PC-9 (cell line): Measurements from ENCODE around the gene ZC3H15. TPM values are rescaled to one million over a fixed set of nuclear protein-coding genes. Genes with fewer than 3 reads are reported as not detected.

ENCODE experiments used
- BruUV-seq: library from RNA; stranded (reverse); fragments of 400-500 nt; replicated peaks from 2 replicates; lab custom pipeline; 2021; lab: Mats Ljungman, UMichigan
- CTCF ChIA-PET: fragments of 300-600 bp; sonication (Branson Sonifier 250); formaldehyde crosslinking; loops from one replicate; lab custom pipeline; 2022; ENCODE audit warnings: antibody characterized with exemption; lab: Charles Lee
- POLR2A ChIA-PET: fragments of 300-600 bp; sonication (Branson Sonifier 250); formaldehyde crosslinking; loops from one replicate; lab custom pipeline; 2022; ENCODE audit warnings: antibody characterized with exemption; ENCODE audit not compliant: unreplicated experiment; lab: Charles Lee
- DNase-seq, 2 experiments: peaks; one replicate each; pipeline versions ENCODE4 v3.0.0 to v3.0.0-alpha.2; 2015 to 2022; ENCODE audit warnings: mixed read lengths in 1 of 2
- H2AFZ ChIP-seq: fragments of 200-600 bp; sonication (generic); 2 replicates; pipeline ENCODE4 v1.8.1; 2017; ENCODE audit warnings: antibody characterized with exemption
- H3F3A ChIP-seq: fragments of 200-600 bp; sonication (generic); 2 replicates; pipeline ENCODE4 v1.8.1; 2017; ENCODE audit warnings: antibody characterized with exemption, mild to moderate bottlenecking, low read depth; ENCODE audit not compliant: insufficient read depth
- H3K27ac ChIP-seq: fragments of 200-600 bp; sonication (generic); 2 replicates; pipeline ENCODE4 v1.6.1; 2016; ENCODE audit warnings: mixed run types
- H3K27me3 ChIP-seq: fragments of 200-600 bp; sonication (generic); 2 replicates; pipeline ENCODE4 v1.6.1; 2016; ENCODE audit warnings: low read depth, mixed run types; ENCODE audit not compliant: insufficient read depth
- H3K36me3 ChIP-seq: fragments of 200-600 bp; sonication (generic); 2 replicates; pipeline ENCODE4 v1.6.1; 2016; ENCODE audit warnings: low read depth, mixed run types
- H3K4me1 ChIP-seq: fragments of 200-600 bp; sonication (generic); replicated peaks from 2 replicates; pipeline ENCODE4 v1.6.1; 2016; ENCODE audit warnings: mixed run types; ENCODE audit not compliant: insufficient read depth
- H3K4me2 ChIP-seq: fragments of 200-600 bp; sonication (generic); 2 replicates; pipeline ENCODE4 v1.6.1; 2017; ENCODE audit warnings: mixed run types
- H3K4me3 ChIP-seq: fragments of 200-600 bp; sonication (generic); 2 replicates; pipeline ENCODE4 v1.6.1; 2016; ENCODE audit warnings: mixed run types
- H3K79me2 ChIP-seq: fragments of 200-600 bp; sonication (generic); 2 replicates; pipeline ENCODE4 v1.6.1; 2017; ENCODE audit warnings: low read depth, mixed run types
- H3K9me2 ChIP-seq: fragments of 200-600 bp; sonication (generic); 2 replicates; pipeline ENCODE4 v1.8.1; 2017; ENCODE audit warnings: mild to moderate bottlenecking; ENCODE audit not compliant: insufficient read depth
- H3K9me3 ChIP-seq: fragments of 200-600 bp; sonication (generic); 2 replicates; pipeline ENCODE4 v1.8.1; 2016; ENCODE audit warnings: low read depth; ENCODE audit not compliant: insufficient read depth
- H4K20me1 ChIP-seq: fragments of 200-600 bp; sonication (generic); 2 replicates; pipeline ENCODE4 v1.8.1; 2017; ENCODE audit not compliant: insufficient read depth
- EZH2 ChIP-seq: fragments of 200-600 bp; sonication (generic); IDR thresholded peaks from 2 replicates; pipeline ENCODE4 v1.8.0; 2017; ENCODE audit warnings: antibody characterized with exemption, low read depth
- intact Hi-C: fragments of 100-400 bp; cut with micrococcal nuclease; formaldehyde crosslinking; loops from one replicate; pipeline ENCODE4 v1.10.0; 2022; ENCODE audit not compliant: unreplicated experiment
- total RNA-seq: library from RNA; stranded (reverse); gene quantifications from 2 replicates; pipeline ENCODE4 v1.2.3, GENCODE V29; 2021
- TF ChIP-seq, protein P1 (sequence below): fragments of 200-600 bp; sonication (generic); conservative IDR thresholded peaks from 2 replicates; pipeline ENCODE4 v1.6.1; 2017; ENCODE audit warnings: mixed run types, antibody characterized with exemption, mild to moderate bottlenecking, moderate library complexity

Gene ZC3H15
- total RNA-seq, 1 experiment from 2014 or later, result 42.5 TPM

DNA sequence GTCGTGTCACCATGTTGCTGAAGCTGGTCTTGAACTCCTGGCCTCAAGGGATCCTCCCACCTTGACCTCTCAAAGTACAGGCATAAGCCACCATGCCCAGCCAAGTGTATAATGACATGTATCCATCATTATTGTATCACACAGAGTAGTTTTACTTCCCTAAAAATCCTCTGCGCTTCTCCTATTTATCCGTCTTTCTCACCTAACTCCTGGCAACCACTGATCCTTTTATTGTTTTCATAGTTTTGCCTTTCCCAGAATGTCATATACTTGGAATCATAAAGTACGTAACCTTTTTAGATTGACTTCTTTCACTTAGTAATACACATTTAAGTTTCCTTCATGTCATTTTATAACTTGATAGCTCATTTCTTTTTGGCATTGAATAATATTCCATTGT, 51.0 kb downstream of the ZC3H15 start:
- no TSS peak for BruUV-seq
- no peaks in the 10 kb centered on the region for H3F3A ChIP-seq
- no peaks in the 10 kb centered on the region for H3K9me2 ChIP-seq
- ChIA-PET CTCF (no interaction called here), POLR2A (no interaction called here)
- no peak overlapping the region for H2AFZ ChIP-seq
- no peak for DNase-seq
- H3K4me3 ChIP-seq, result no peak overlapping the region
- no peaks in the 10 kb centered on the region for H3K79me2 ChIP-seq
- no peaks in the 10 kb centered on the region; the same call in 1 of the 2 replicates for H3K9me3 ChIP-seq
- H3K27ac ChIP-seq, result no peak overlapping the region
- intact Hi-C loops, result no loop called here
- H4K20me1 ChIP-seq, result no peaks in the 10 kb centered on the region
- H3K4me2 ChIP-seq, result no peak overlapping the region
- TF ChIP-seq EZH2, result no peak
- TF ChIP-seq, protein P1, sequence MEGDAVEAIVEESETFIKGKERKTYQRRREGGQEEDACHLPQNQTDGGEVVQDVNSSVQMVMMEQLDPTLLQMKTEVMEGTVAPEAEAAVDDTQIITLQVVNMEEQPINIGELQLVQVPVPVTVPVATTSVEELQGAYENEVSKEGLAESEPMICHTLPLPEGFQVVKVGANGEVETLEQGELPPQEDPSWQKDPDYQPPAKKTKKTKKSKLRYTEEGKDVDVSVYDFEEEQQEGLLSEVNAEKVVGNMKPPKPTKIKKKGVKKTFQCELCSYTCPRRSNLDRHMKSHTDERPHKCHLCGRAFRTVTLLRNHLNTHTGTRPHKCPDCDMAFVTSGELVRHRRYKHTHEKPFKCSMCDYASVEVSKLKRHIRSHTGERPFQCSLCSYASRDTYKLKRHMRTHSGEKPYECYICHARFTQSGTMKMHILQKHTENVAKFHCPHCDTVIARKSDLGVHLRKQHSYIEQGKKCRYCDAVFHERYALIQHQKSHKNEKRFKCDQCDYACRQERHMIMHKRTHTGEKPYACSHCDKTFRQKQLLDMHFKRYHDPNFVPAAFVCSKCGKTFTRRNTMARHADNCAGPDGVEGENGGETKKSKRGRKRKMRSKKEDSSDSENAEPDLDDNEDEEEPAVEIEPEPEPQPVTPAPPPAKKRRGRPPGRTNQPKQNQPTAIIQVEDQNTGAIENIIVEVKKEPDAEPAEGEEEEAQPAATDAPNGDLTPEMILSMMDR, result no peak
- H3K36me3 ChIP-seq, result no peaks in the 10 kb centered on the region
- no peaks in the 10 kb centered on the region for H3K27me3 ChIP-seq
- H3K4me1 ChIP-seq, result no peaks in the 10 kb centered on the region

DNA sequence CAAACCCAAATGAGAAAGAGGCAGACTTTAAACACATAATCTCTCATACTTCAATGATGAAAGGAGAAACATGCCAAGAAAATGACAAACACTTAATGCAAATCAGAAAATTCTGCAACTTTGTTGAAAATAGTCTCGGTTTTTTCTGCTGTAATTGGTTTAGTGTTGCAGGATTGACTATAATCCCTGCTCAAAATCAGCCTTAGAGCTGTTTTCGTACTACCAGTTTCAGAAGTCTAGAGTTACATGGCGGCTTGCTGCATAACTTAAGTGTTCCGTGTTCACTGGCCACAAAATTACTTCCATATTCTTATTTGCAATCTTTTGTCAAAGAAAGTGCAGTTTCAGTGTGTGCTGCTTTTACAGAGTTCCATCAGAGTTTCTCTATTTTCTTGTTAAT, 54.9 kb downstream of the ZC3H15 start:
- no TSS peak for BruUV-seq
- no peaks in the 10 kb centered on the region for H3K79me2 ChIP-seq
- no peak overlapping the region for H3K4me2 ChIP-seq
- no peak overlapping the region for H2AFZ ChIP-seq
- H3K27me3 ChIP-seq, result no peaks in the 10 kb centered on the region
- DNase-seq, result no peak
- intact Hi-C loops, result loop anchor here (5.0 kb wide), 1 partner anchor 51 kb away; the partner anchor contains the start of gene ITGAV
- H3K36me3 ChIP-seq, result no peaks in the 10 kb centered on the region
- peaks cover 28% of the 10 kb centered on the region for H3K4me1 ChIP-seq
- TF ChIP-seq EZH2, result no peak
- TF ChIP-seq, protein P1, result no peak
- H3K9me2 ChIP-seq, result no peaks in the 10 kb centered on the region
- no peaks in the 10 kb centered on the region for H4K20me1 ChIP-seq
- H3K27ac ChIP-seq, result no peak overlapping the region
- ChIA-PET POLR2A (no interaction called here), CTCF (no interaction called here)
- H3K4me3 ChIP-seq, result no peak overlapping the region
- H3F3A ChIP-seq, result peaks cover 23% of the 10 kb centered on the region
- H3K9me3 ChIP-seq, result no peaks in the 10 kb centered on the region; the same call in 1 of the 2 replicates

- H3K27ac ChIP-seq, result peak overlapping the region; percentile 39; the same call in 1 of the 2 replicates
- H3K9me2 ChIP-seq, result no peaks in the 10 kb centered on the region
- H3K27me3 ChIP-seq, result no peaks in the 10 kb centered on the region
- intact Hi-C loops, result loop anchor here (5.0 kb wide), 1 partner anchor 50 kb away; the partner anchor contains the start of gene ITGAV
- H2AFZ ChIP-seq, result no peak overlapping the region
- H3K4me1 ChIP-seq, result peaks cover 29% of the 10 kb centered on the region
- peaks cover 23% of the 10 kb centered on the region for H3F3A ChIP-seq
- no peaks in the 10 kb centered on the region for H3K79me2 ChIP-seq
- DNase-seq, result no peak
- BruUV-seq, result no TSS peak
- H3K36me3 ChIP-seq, result no peaks in the 10 kb centered on the region
- TF ChIP-seq, protein P1, result no peak
- TF ChIP-seq EZH2, result no peak
- no peaks in the 10 kb centered on the region; the same call in 1 of the 2 replicates for H3K9me3 ChIP-seq
- H3K4me3 ChIP-seq, result no peak overlapping the region
- no peaks in the 10 kb centered on the region for H4K20me1 ChIP-seq
- ChIA-PET POLR2A (no interaction called here), CTCF (no interaction called here)
- no peak overlapping the region for H3K4me2 ChIP-seq
Observed at GRCh38 chr2:186542002-186542401, 55.9 kb downstream of the ZC3H15 start.
